A549 (cell line): ENCODE results near the gene PDCD1LG2. TPM values are rescaled to one million over a fixed set of nuclear protein-coding genes. Genes with fewer than 3 reads are reported as not detected.

Experiments used
- ATAC-seq, 2 experiments: fragments of 200-7000 bp in 1 of 2; fragments of >200 bp in 1 of 2; cut with Nextera tagmentation in 1 of 2; cut with Tn5 transposase in 1 of 2; 3 replicates each; pipeline versions ENCODE4 v1.8.0 to v1.9.1; 2018 to 2020; ENCODE audit warnings: mild to moderate bottlenecking in 1 of 2, moderate library complexity in 1 of 2
- CTCF ChIA-PET: fragments of 300-600 bp; sonication (Branson Sonifier 250); formaldehyde crosslinking; extraction: SDS; loops from one replicate; lab custom pipeline; 2021; ENCODE audit warnings: antibody characterized with exemption, inconsistent platforms; lab: Yijun Ruan, JAX
- POLR2A ChIA-PET: fragments of 350-600 bp; formaldehyde crosslinking; extraction: SDS; loops from one replicate; lab custom pipeline; 2021; ENCODE audit warnings: antibody characterized with exemption, inconsistent platforms; lab: Yijun Ruan, JAX
- DNase-seq, 2 experiments: peaks; one replicate each; pipeline versions ENCODE4 v3.0.0 to v3.0.0-alpha.2; 2011 to 2016; ENCODE audit warnings: low read depth in 1 of 2, low spot score in 1 of 2
- FAIRE-seq: peaks from 2 replicates; lab custom pipeline; 2011; peaks lifted over from hg19 to GRCh38; lab: Jason Lieb, UNC
- H3K27ac ChIP-seq, 2 experiments: fragments of >200 bp; sonication (Bioruptor Twin); formaldehyde crosslinking; 3 replicates each; pipeline ENCODE4 v1.5.1; 2016 to 2017
- H3K4me1 ChIP-seq: fragments of >200 bp; sonication (Bioruptor Twin); formaldehyde crosslinking; 3 replicates; pipeline ENCODE4 v1.6.1; 2016
- H3K4me2 ChIP-seq: fragments of >200 bp; sonication (Bioruptor Twin); formaldehyde crosslinking; 3 replicates; pipeline ENCODE4 v1.6.1; 2016
- H3K4me3 ChIP-seq: fragments of >200 bp; sonication (Bioruptor Twin); formaldehyde crosslinking; 3 replicates; pipeline ENCODE4 v1.5.1; 2016
- H3K9me3 ChIP-seq: fragments of >200 bp; sonication (Bioruptor Twin); formaldehyde crosslinking; 3 replicates; pipeline ENCODE4 v1.6.1; 2016
- CBX8 ChIP-seq: fragments of 200-600 bp; sonication (generic); IDR thresholded peaks from 2 replicates; pipeline ENCODE4 v1.6.1; 2016
- CEBPB ChIP-seq, 2 experiments: fragments of >200 bp in 1 of 2; sonication (Bioruptor Twin) in 1 of 2; formaldehyde crosslinking in 1 of 2; IDR thresholded peaks; 2 replicates each; pipeline ENCODE4 v1.6.1; 2012 to 2016
- FOSB ChIP-seq: fragments of 250-450 bp; sonication (Bioruptor Pico); IDR thresholded peaks from 2 replicates; pipeline ENCODE4 v1.5.0; 2020; ENCODE audit warnings: mild to moderate bottlenecking, moderate library complexity
- FOXS1 ChIP-seq: fragments of 250-450 bp; sonication (Bioruptor Pico); IDR thresholded peaks from 2 replicates; pipeline ENCODE4 v1.5.0; 2020; ENCODE audit warnings: mild to moderate bottlenecking, moderate library complexity
- HDAC2 ChIP-seq: fragments of 200-600 bp; sonication (generic); IDR thresholded peaks from 2 replicates; pipeline ENCODE4 v1.6.1; 2016
- HEYL ChIP-seq: fragments of 250-450 bp; sonication (Bioruptor Pico); IDR thresholded peaks from 2 replicates; pipeline ENCODE4 v1.8.0; 2021; ENCODE audit warnings: mild to moderate bottlenecking, moderate library complexity
- HOXB13 ChIP-seq: fragments of 250-450 bp; sonication (Bioruptor Pico); IDR thresholded peaks from 2 replicates; pipeline ENCODE4 v1.5.0; 2020; ENCODE audit warnings: low read depth, mild to moderate bottlenecking, moderate library complexity
- HOXB5 ChIP-seq: fragments of 250-450 bp; sonication (Bioruptor Pico); IDR thresholded peaks from 2 replicates; pipeline ENCODE4 v1.5.0; 2020; ENCODE audit warnings: mild to moderate bottlenecking, moderate library complexity
- KDM1A ChIP-seq: fragments of 200-600 bp; sonication (generic); IDR thresholded peaks from 2 replicates; pipeline ENCODE4 v1.6.1; 2016; ENCODE audit warnings: low read depth, mild to moderate bottlenecking
- MAX ChIP-seq: IDR thresholded peaks from 2 replicates; pipeline ENCODE4 v1.6.1; 2012
- MYC ChIP-seq: IDR thresholded peaks from 2 replicates; pipeline ENCODE4 v1.6.1; 2012; ENCODE audit warnings: mild to moderate bottlenecking, inconsistent platforms, low read length, improper control_type of control experiment, borderline replicate concordance
- RAD21 ChIP-seq, 2 experiments: fragments of >200 bp in 1 of 2; sonication (Bioruptor Twin) in 1 of 2; formaldehyde crosslinking in 1 of 2; IDR thresholded peaks in 1 of 2; conservative IDR thresholded peaks in 1 of 2; 2 replicates in 1 of 2; 3 replicates in 1 of 2; pipeline ENCODE4 v1.6.1; 2012 to 2018; ENCODE audit warnings: inconsistent platforms in 1 of 2
- REST ChIP-seq: fragments of 200-600 bp; sonication (generic); IDR thresholded peaks from 2 replicates; pipeline ENCODE4 v1.6.1; 2016; ENCODE audit warnings: antibody characterized with exemption, mild to moderate bottlenecking, moderate library complexity
- SREBF2 ChIP-seq: fragments of 450-650 bp; IDR thresholded peaks from 2 replicates; pipeline ENCODE4 v1.6.1; 2014; ENCODE audit warnings: mild to moderate bottlenecking, moderate library complexity
- TP53 ChIP-seq: fragments of 250-450 bp; sonication (Bioruptor Pico); IDR thresholded peaks from 2 replicates; pipeline ENCODE4 v1.5.0; 2021; ENCODE audit warnings: mild to moderate bottlenecking, moderate library complexity
- ZSCAN20 ChIP-seq: fragments of 250-450 bp; sonication (Bioruptor Pico); IDR thresholded peaks from 2 replicates; pipeline ENCODE4 v1.8.0; 2022; ENCODE audit warnings: mild to moderate bottlenecking, moderate library complexity
- WGBS: methylation state at CpG from one replicate; pipeline ENCODE4 v1.1.6; 2017; ENCODE audit errors: missing lambda C conversion rate; 5-methylcytosine and 5-hydroxymethylcytosine counted together
- polyA plus RNA-seq, 4 experiments: library from polyadenylated mRNA; depleted of rRNA in 3 of 4; stranded (reverse); fragments of >200 nt; fragmentation: RNase III in 1 of 4; extraction: RNeasy Plus Mini Kit Qiagen cat#74134 plus additional on column Dnase treatment in 1 of 4; gene quantifications; 2 replicates in 3 of 4; 3 replicates in 1 of 4; pipeline ENCODE4 v1.2.3, GENCODE V29; 2011 to 2017
- TF ChIP-seq, protein P1 (sequence below): fragments of 150-350 bp; IDR thresholded peaks from 2 replicates; pipeline ENCODE4 v1.6.1; 2014; ENCODE audit warnings: low read depth, mild to moderate bottlenecking, low read length
- TF ChIP-seq, protein P2 (sequence below): IDR thresholded peaks from 2 replicates; pipeline ENCODE4 v1.6.1; 2012; ENCODE audit warnings: low read depth, borderline replicate concordance
- TF ChIP-seq, protein P3 (sequence below): fragments of 250-450 bp; sonication (Bioruptor Pico); IDR thresholded peaks from 2 replicates; pipeline ENCODE4 v1.5.0; 2021; ENCODE audit warnings: mild to moderate bottlenecking, moderate library complexity, borderline replicate concordance

PDCD1LG2 gene
- polyA plus RNA-seq, 2 of the 4 experiments (the other 2 are of a cell fraction) = 0.53 TPM

GRCh38 chr9:5561828-5562488 lies 51.6 kb downstream of the PDCD1LG2 start:
- Histone ChIP-seq H3K9me3 (no peaks in the 10 kb centered on the region), H3K4me2 (no peak overlapping the region), H3K27ac (no peak overlapping the region), H3K4me1 (no peaks in the 10 kb centered on the region), H3K4me3 (no peak overlapping the region)
- FAIRE-seq (no peak), ATAC-seq (no peak), DNase-seq (no peak)
- TF ChIP-seq TP53 (no peak), HOXB5 (no peak)
- TF ChIP-seq, protein P1, sequence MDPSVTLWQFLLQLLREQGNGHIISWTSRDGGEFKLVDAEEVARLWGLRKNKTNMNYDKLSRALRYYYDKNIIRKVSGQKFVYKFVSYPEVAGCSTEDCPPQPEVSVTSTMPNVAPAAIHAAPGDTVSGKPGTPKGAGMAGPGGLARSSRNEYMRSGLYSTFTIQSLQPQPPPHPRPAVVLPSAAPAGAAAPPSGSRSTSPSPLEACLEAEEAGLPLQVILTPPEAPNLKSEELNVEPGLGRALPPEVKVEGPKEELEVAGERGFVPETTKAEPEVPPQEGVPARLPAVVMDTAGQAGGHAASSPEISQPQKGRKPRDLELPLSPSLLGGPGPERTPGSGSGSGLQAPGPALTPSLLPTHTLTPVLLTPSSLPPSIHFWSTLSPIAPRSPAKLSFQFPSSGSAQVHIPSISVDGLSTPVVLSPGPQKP = no peak
- TF ChIP-seq, protein P2, sequence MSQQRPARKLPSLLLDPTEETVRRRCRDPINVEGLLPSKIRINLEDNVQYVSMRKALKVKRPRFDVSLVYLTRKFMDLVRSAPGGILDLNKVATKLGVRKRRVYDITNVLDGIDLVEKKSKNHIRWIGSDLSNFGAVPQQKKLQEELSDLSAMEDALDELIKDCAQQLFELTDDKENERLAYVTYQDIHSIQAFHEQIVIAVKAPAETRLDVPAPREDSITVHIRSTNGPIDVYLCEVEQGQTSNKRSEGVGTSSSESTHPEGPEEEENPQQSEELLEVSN = no peak
- CTCF ChIA-PET = interaction anchor here (1.5 to 2.0 kb wide), 2 partner anchors 8 to 28 kb away, joined by 3 to 7 read pairs; no protein-coding TSS in a partner anchor
- POLR2A ChIA-PET = no interaction called here
- WGBS = 72% methylated on average over 1 of the region's 1 CpG

GRCh38 chr9:5562806-5563416 lies 52.6 kb downstream of the PDCD1LG2 start:
- Histone ChIP-seq H3K27ac (no peak overlapping the region), H3K4me2 (no peak overlapping the region)
- no peak for FAIRE-seq

GRCh38 chr9:5563417-5563815 lies 53.1 kb downstream of the PDCD1LG2 start:
- Histone ChIP-seq H3K27ac (no peak overlapping the region), H3K9me3 (no peaks in the 10 kb centered on the region), H3K4me3 (no peak overlapping the region), H3K4me2 (no peak overlapping the region), H3K4me1 (no peaks in the 10 kb centered on the region)
- no peak for ATAC-seq
- ChIA-PET CTCF (interaction anchor here (1.1 to 2.0 kb wide), 2 partner anchors 11 to 26 kb away, joined by 3 to 7 read pairs; no protein-coding TSS in a partner anchor), POLR2A (no interaction called here)
- 55% methylated on average over 2 of the region's 2 CpGs for WGBS
- no peak for FAIRE-seq
- DNase-seq = no peak
- no peak for TF ChIP-seq HEYL (CRISPR knock-in tag)
- TF ChIP-seq, protein P3, sequence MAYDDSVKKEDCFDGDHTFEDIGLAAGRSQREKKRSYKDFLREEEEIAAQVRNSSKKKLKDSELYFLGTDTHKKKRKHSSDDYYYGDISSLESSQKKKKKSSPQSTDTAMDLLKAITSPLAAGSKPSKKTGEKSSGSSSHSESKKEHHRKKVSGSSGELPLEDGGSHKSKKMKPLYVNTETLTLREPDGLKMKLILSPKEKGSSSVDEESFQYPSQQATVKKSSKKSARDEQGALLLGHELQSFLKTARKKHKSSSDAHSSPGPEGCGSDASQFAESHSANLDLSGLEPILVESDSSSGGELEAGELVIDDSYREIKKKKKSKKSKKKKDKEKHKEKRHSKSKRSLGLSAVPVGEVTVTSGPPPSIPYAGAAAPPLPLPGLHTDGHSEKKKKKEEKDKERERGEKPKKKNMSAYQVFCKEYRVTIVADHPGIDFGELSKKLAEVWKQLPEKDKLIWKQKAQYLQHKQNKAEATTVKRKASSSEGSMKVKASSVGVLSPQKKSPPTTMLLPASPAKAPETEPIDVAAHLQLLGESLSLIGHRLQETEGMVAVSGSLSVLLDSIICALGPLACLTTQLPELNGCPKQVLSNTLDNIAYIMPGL = no peak
- TF ChIP-seq FOXS1 (CRISPR knock-in tag) = no peak
- TF ChIP-seq HDAC2 = no peak
- no peak for TF ChIP-seq CBX8
- TF ChIP-seq FOSB (CRISPR knock-in tag) = no peak
- TF ChIP-seq HOXB5 = no peak
- TF ChIP-seq CEBPB (IDR thresholded peaks at IDR 0.05) = no peak
- TF ChIP-seq ZSCAN20 (CRISPR knock-in tag) = no peak

More at GRCh38 chr9:5562806-5563416, 52.6 kb downstream of the PDCD1LG2 start:
- TF ChIP-seq SREBF2 = no peak
- TF ChIP-seq REST = no peak
- TF ChIP-seq KDM1A = no peak
- no peak for TF ChIP-seq HOXB13 (CRISPR knock-in tag)
- TF ChIP-seq MAX = no peak
- no peak for TF ChIP-seq RAD21 (conservative IDR thresholded peaks at IDR 0.05 in 1 of 2, IDR thresholded peaks at IDR 0.05 in 1 of 2)
- TF ChIP-seq MYC = no peak
- 80% methylated on average over 5 of the region's 5 CpGs for WGBS
- POLR2A ChIA-PET = no interaction called here
- DNase-seq (no peak), ATAC-seq (no peak)
- CTCF ChIA-PET = interaction anchor here (1.1 to 2.0 kb wide), 2 partner anchors 12 to 27 kb away, joined by 3 to 7 read pairs; no protein-coding TSS in a partner anchor
- Histone ChIP-seq H3K4me1 (no peaks in the 10 kb centered on the region), H3K4me3 (no peak overlapping the region), H3K9me3 (no peaks in the 10 kb centered on the region)
